GM12892 (cell line): ENCODE measurements around the gene ZNF579.

ENCODE experiments used
- DNase-seq: peaks from one replicate; pipeline ENCODE4 v3.0.0; 2011; ENCODE audit not compliant: insufficient read length
- FAIRE-seq: peaks from 2 replicates; lab custom pipeline; 2011; peaks lifted over from hg19 to GRCh38; lab: Jason Lieb, UNC
- POLR2A ChIP-seq: IDR thresholded peaks from 2 replicates; pipeline ENCODE4 v1.6.1; 2011; ENCODE audit warnings: low read depth, low read length, control low read depth
- POLR2AphosphoS5 ChIP-seq: IDR thresholded peaks from 2 replicates; pipeline ENCODE4 v1.6.1; 2011; ENCODE audit warnings: low read depth, low read length, control low read depth
- TAF1 ChIP-seq: IDR thresholded peaks from 2 replicates; pipeline ENCODE4 v1.6.1; 2011; ENCODE audit warnings: low read depth, mild to moderate bottlenecking, control low read depth, low read length, borderline replicate concordance

Gene ZNF579

GRCh38 chr19:55620410-55621204, 40.0 kb upstream of the ZNF579 start:
- no peak for FAIRE-seq
- TF ChIP-seq POLR2AphosphoS5 = no peak
- TF ChIP-seq TAF1 = no peak
- no peak; the same call in 1 of the 2 replicates for TF ChIP-seq POLR2A
- DNase-seq = no peak

GRCh38 chr19:55619286-55619685, 38.6 kb upstream of the ZNF579 start:
- TF ChIP-seq POLR2A (no peak), TAF1 (no peak)
- FAIRE-seq = no peak

GRCh38 chr19:55618426-55618825, 37.8 kb upstream of the ZNF579 start:
- no peak for DNase-seq
- no peak for FAIRE-seq
- TF ChIP-seq POLR2A (no peak), TAF1 (no peak), POLR2AphosphoS5 (no peak)

More at GRCh38 chr19:55619286-55619685, 38.6 kb upstream of the ZNF579 start:
- DNase-seq = no peak

- FAIRE-seq = no peak
- TF ChIP-seq POLR2AphosphoS5 = no peak
- no peak for TF ChIP-seq POLR2A
- TF ChIP-seq TAF1 = no peak
These were observed 36.8 kb upstream of the ZNF579 start for GRCh38 chr19:55617426-55617825.

GRCh38 chr19:55616395-55616875, 35.8 kb upstream of the ZNF579 start:
- FAIRE-seq (no peak), DNase-seq (no peak)
- TF ChIP-seq POLR2A = no peak
- no peak for TF ChIP-seq TAF1
- no peak for TF ChIP-seq POLR2AphosphoS5

More at GRCh38 chr19:55617426-55617825, 36.8 kb upstream of the ZNF579 start:
- no peak for DNase-seq

- DNase-seq = no peak
- TF ChIP-seq POLR2A = no peak
- TF ChIP-seq TAF1 = no peak
- no peak for TF ChIP-seq POLR2AphosphoS5
- FAIRE-seq = no peak
These were observed 35.1 kb upstream of the ZNF579 start for GRCh38 chr19:55615543-55616394.

- TF ChIP-seq TAF1 (no peak), POLR2AphosphoS5 (no peak), POLR2A (no peak)
- no peak for DNase-seq
- no peak for FAIRE-seq
These were observed 34.3 kb upstream of the ZNF579 start for GRCh38 chr19:55614711-55615542.

GRCh38 chr19:55613930-55614710, 33.5 kb upstream of the ZNF579 start:
- TF ChIP-seq POLR2AphosphoS5 = no peak
- TF ChIP-seq POLR2A = no peak
- TF ChIP-seq TAF1 = no peak
- no peak for FAIRE-seq
- no peak for DNase-seq

- no peak for DNase-seq
- no peak for FAIRE-seq
- TF ChIP-seq POLR2AphosphoS5 (no peak), TAF1 (no peak), POLR2A (no peak)
These were observed 32.7 kb upstream of the ZNF579 start for GRCh38 chr19:55613396-55613795.

- DNase-seq (no peak), FAIRE-seq (no peak)
- TF ChIP-seq POLR2AphosphoS5 = no peak
- no peak for TF ChIP-seq POLR2A
- no peak for TF ChIP-seq TAF1
These were observed 31.5 kb upstream of the ZNF579 start for GRCh38 chr19:55611983-55612645.
